Progenitor cell of endocrine pancreas (in vitro differentiated cells): ENCODE results near the gene NOM1. TPM values are rescaled to one million over a fixed set of nuclear protein-coding genes. Genes with fewer than 3 reads are reported as not detected.
A peak's percentile ranks its signal among the peaks of the same experiment; 100 is the strongest.

Source experiments
- DNase-seq: peaks from one replicate; pipeline ENCODE4 v3.0.0; 2021; ENCODE audit warnings: low spot score; ENCODE audit not compliant: unreplicated experiment
- H3K27ac Mint-ChIP-seq: 2 replicates; pipeline ENCODE4 v1.8.0; 2021; ENCODE audit warnings: mild to moderate bottlenecking, moderate library complexity, mixed read lengths
- H3K27me3 Mint-ChIP-seq: 2 replicates; pipeline ENCODE4 v1.8.0; 2021; ENCODE audit warnings: mixed read lengths
- H3K36me3 Mint-ChIP-seq: 2 replicates; pipeline ENCODE4 v1.8.0; 2022; ENCODE audit warnings: mixed read lengths; ENCODE audit not compliant: insufficient read depth
- H3K4me1 Mint-ChIP-seq: 2 replicates; pipeline ENCODE4 v1.8.0; 2021; ENCODE audit warnings: low read depth, mixed read lengths
- H3K4me3 Mint-ChIP-seq: 2 replicates; pipeline ENCODE4 v1.8.0; 2021; ENCODE audit warnings: low read depth, mild to moderate bottlenecking, moderate library complexity, mixed read lengths
- H3K9me3 Mint-ChIP-seq: 2 replicates; pipeline ENCODE4 v1.8.0; 2021; ENCODE audit warnings: low read depth, mixed read lengths
- CTCF ChIP-seq: fragments of 200-600 bp; sonication (generic); IDR thresholded peaks from one replicate; pipeline ENCODE4 v1.5.0; 2021; ENCODE audit warnings: antibody characterized with exemption, mild to moderate bottlenecking; ENCODE audit not compliant: unreplicated experiment
- total RNA-seq: library from RNA; stranded (reverse); gene quantifications from 2 replicates; pipeline ENCODE4 v1.2.1, GENCODE V29; 2021

NOM1 gene
- total RNA-seq, 1 donor from 2014 or later, result 33.6 TPM

- H3K4me1 Mint-ChIP-seq, result peaks cover 16% of the 10 kb centered on the region
- peak overlapping the region; percentile 31 for H3K27ac Mint-ChIP-seq
- no peaks in the 10 kb centered on the region for H3K36me3 Mint-ChIP-seq
- H3K9me3 Mint-ChIP-seq, result no peaks in the 10 kb centered on the region
- peaks cover 3% of the 10 kb centered on the region for H3K27me3 Mint-ChIP-seq
- no peak for DNase-seq
- TF ChIP-seq CTCF, result no peak
- no peak overlapping the region for H3K4me3 Mint-ChIP-seq
These were observed 21.7 kb upstream of the NOM1 start for GRCh38 chr7:156927571-156928405.

GRCh38 chr7:156928406-156928747, 21.1 kb upstream of the NOM1 start:
- DNase-seq, result no peak
- Mint-ChIP-seq H3K27ac (peak overlapping the region; percentile 31), H3K9me3 (no peaks in the 10 kb centered on the region), H3K36me3 (no peaks in the 10 kb centered on the region), H3K27me3 (peaks cover 3% of the 10 kb centered on the region), H3K4me1 (peaks cover 16% of the 10 kb centered on the region), H3K4me3 (no peak overlapping the region)
- no peak for TF ChIP-seq CTCF

- Mint-ChIP-seq H3K4me3 (no peak overlapping the region), H3K9me3 (no peaks in the 10 kb centered on the region), H3K27me3 (peaks cover 3% of the 10 kb centered on the region), H3K27ac (no peak overlapping the region), H3K36me3 (no peaks in the 10 kb centered on the region), H3K4me1 (peaks cover 16% of the 10 kb centered on the region)
- DNase-seq, result no peak
- no peak for TF ChIP-seq CTCF
These were observed 19.5 kb upstream of the NOM1 start for GRCh38 chr7:156929789-156930539.

- Mint-ChIP-seq H3K9me3 (no peaks in the 10 kb centered on the region), H3K27ac (peak overlapping the region; percentile 67)
These were observed 17.5 kb upstream of the NOM1 start for GRCh38 chr7:156932006-156932405.

More at GRCh38 chr7:156932006-156932405, 17.5 kb upstream of the NOM1 start:
- Mint-ChIP-seq H3K27me3 (peaks cover 3% of the 10 kb centered on the region), H3K36me3 (no peaks in the 10 kb centered on the region), H3K4me1 (peaks cover 13% of the 10 kb centered on the region), H3K4me3 (no peak overlapping the region)
- TF ChIP-seq CTCF, result no peak
- no peak for DNase-seq
